Measurements from ENCODE around the gene ASIC1.
A peak's percentile ranks its signal among the peaks of the same experiment; 100 is the strongest.

Gene ASIC1

GRCh38 chr12:50100561-50100960 lies 43.2 kb downstream of the ASIC1 start:
- Histone ChIP-seq H3K36me3 (ENCODE audit: insufficient read depth, low read length) (peaks cover 54% of the 10 kb centered on the region; the same call in 1 of the 2 replicates), H3K9me2 (replicated peaks; ENCODE audit: low read depth, low read length) (no peaks in the 10 kb centered on the region), H3K79me2 (ENCODE audit: insufficient read depth, low read length) (no peaks in the 10 kb centered on the region), H3K9me3 (ENCODE audit: insufficient read depth, low read depth, low read length) (no peaks in the 10 kb centered on the region), H3K4me3 (ENCODE audit: low read length, poor library complexity, severe bottlenecking) (no peak overlapping the region), H3K27me3 (ENCODE audit: insufficient read depth, low read length, poor library complexity, severe bottlenecking) (no peaks in the 10 kb centered on the region), H3K4me1 (ENCODE audit: insufficient read depth, low read length, poor library complexity, severe bottlenecking) (no peaks in the 10 kb centered on the region), H3K9ac (ENCODE audit: low read depth, low read length, poor library complexity, severe bottlenecking) (no peak overlapping the region), H3F3A (ENCODE audit: low read depth) (no peaks in the 10 kb centered on the region), H3K4me2 (ENCODE audit: low read depth, low read length, poor library complexity, severe bottlenecking) (no peak overlapping the region), H2AFZ (ENCODE audit: low read length) (no peak overlapping the region), H4K20me1 (ENCODE audit: insufficient read depth, low read length, poor library complexity, severe bottlenecking) (no peaks in the 10 kb centered on the region)
- TF ChIP-seq EZH2phosphoT487 (IDR thresholded peaks at IDR 0.05; ENCODE audit: borderline replicate concordance) (no peak), CTCF (conservative IDR thresholded peaks at IDR 0.05; ENCODE audit: low read length) (no peak)

- H3K9me2 ChIP-seq (replicated peaks; ENCODE audit: low read depth, low read length), result no peaks in the 10 kb centered on the region
- H3K27me3 ChIP-seq (ENCODE audit: insufficient read depth, low read length, poor library complexity, severe bottlenecking), result no peaks in the 10 kb centered on the region
- H3K79me2 ChIP-seq (ENCODE audit: insufficient read depth, low read length), result no peaks in the 10 kb centered on the region
- no peak overlapping the region for H3K4me3 ChIP-seq (ENCODE audit: low read length, poor library complexity, severe bottlenecking)
- H3K36me3 ChIP-seq (ENCODE audit: insufficient read depth, low read length), result peaks cover 43% of the 10 kb centered on the region; the same call in 1 of the 2 replicates
- no peaks in the 10 kb centered on the region for H3K9me3 ChIP-seq (ENCODE audit: insufficient read depth, low read depth, low read length)
- H3K4me1 ChIP-seq (ENCODE audit: insufficient read depth, low read length, poor library complexity, severe bottlenecking), result no peaks in the 10 kb centered on the region
- H3F3A ChIP-seq (ENCODE audit: low read depth), result no peaks in the 10 kb centered on the region
- H3K4me2 ChIP-seq (ENCODE audit: low read depth, low read length, poor library complexity, severe bottlenecking), result no peak overlapping the region
- H4K20me1 ChIP-seq (ENCODE audit: insufficient read depth, low read length, poor library complexity, severe bottlenecking), result no peaks in the 10 kb centered on the region
- no peak overlapping the region for H3K9ac ChIP-seq (ENCODE audit: low read depth, low read length, poor library complexity, severe bottlenecking)
- no peak overlapping the region for H2AFZ ChIP-seq (ENCODE audit: low read length)
- TF ChIP-seq CTCF (conservative IDR thresholded peaks at IDR 0.05; ENCODE audit: low read length) (peak; percentile 51), EZH2phosphoT487 (IDR thresholded peaks at IDR 0.05; ENCODE audit: borderline replicate concordance) (no peak)
These were observed 44.3 kb downstream of the ASIC1 start for GRCh38 chr12:50101663-50102062.

GRCh38 chr12:50102131-50102531 lies 44.7 kb downstream of the ASIC1 start:
- Histone ChIP-seq H3K4me2 (ENCODE audit: low read depth, low read length, poor library complexity, severe bottlenecking) (no peak overlapping the region), H3K36me3 (ENCODE audit: insufficient read depth, low read length) (peaks cover 38% of the 10 kb centered on the region; the same call in 1 of the 2 replicates), H3K79me2 (ENCODE audit: insufficient read depth, low read length) (no peaks in the 10 kb centered on the region), H3K4me1 (ENCODE audit: insufficient read depth, low read length, poor library complexity, severe bottlenecking) (no peaks in the 10 kb centered on the region), H2AFZ (ENCODE audit: low read length) (no peak overlapping the region), H4K20me1 (ENCODE audit: insufficient read depth, low read length, poor library complexity, severe bottlenecking) (no peaks in the 10 kb centered on the region), H3F3A (ENCODE audit: low read depth) (no peaks in the 10 kb centered on the region), H3K9ac (ENCODE audit: low read depth, low read length, poor library complexity, severe bottlenecking) (no peak overlapping the region), H3K4me3 (ENCODE audit: low read length, poor library complexity, severe bottlenecking) (no peak overlapping the region), H3K9me2 (replicated peaks; ENCODE audit: low read depth, low read length) (no peaks in the 10 kb centered on the region), H3K27me3 (ENCODE audit: insufficient read depth, low read length, poor library complexity, severe bottlenecking) (no peaks in the 10 kb centered on the region), H3K9me3 (ENCODE audit: insufficient read depth, low read depth, low read length) (no peaks in the 10 kb centered on the region)
- no peak for TF ChIP-seq CTCF (conservative IDR thresholded peaks at IDR 0.05; ENCODE audit: low read length)
- TF ChIP-seq EZH2phosphoT487 (IDR thresholded peaks at IDR 0.05; ENCODE audit: borderline replicate concordance), result no peak
